Activated CD8-positive, alpha-beta memory T cell treated with anti-CD3 and anti-CD28 coated beads for 1 hour (primary cell): ENCODE results near the gene TNXB.
A peak's percentile ranks its signal among the peaks of the same experiment; 100 is the strongest.
"Not testable (repeated sequence)": the region's sequence is repeated elsewhere in the genome, so short reads cannot be mapped to it uniquely, and the experiment has no call there.

ENCODE experiments used
- DNase-seq, 2 donors: peaks; one replicate each; pipeline ENCODE4 v3.0.0-alpha.2; 2020; ENCODE audit warnings: low read depth in 1 of 2; ENCODE audit errors: extremely low read depth in 1 of 2

TNXB gene

GRCh38 chr6:32068867-32069266 is 40.3 kb downstream of the TNXB start:
- DNase-seq: no peak

- not testable (repeated sequence) for DNase-seq
Measured at GRCh38 chr6:32068315-32068714, 40.8 kb downstream of the TNXB start.

- not testable (repeated sequence) for DNase-seq
Measured at GRCh38 chr6:32067521-32067920, 41.6 kb downstream of the TNXB start.

- DNase-seq: no peak
Measured at GRCh38 chr6:32064706-32065105, 44.4 kb downstream of the TNXB start.

GRCh38 chr6:32060966-32061655 is 48.0 kb downstream of the TNXB start:
- DNase-seq: no peak

- no peak for DNase-seq
Measured at GRCh38 chr6:32058511-32058963, 50.6 kb downstream of the TNXB start.

- DNase-seq: no peak
Measured at GRCh38 chr6:32057966-32058365, 51.2 kb downstream of the TNXB start.

- no peak for DNase-seq
Measured at GRCh38 chr6:32056254-32056653, 52.9 kb downstream of the TNXB start.

GRCh38 chr6:32055756-32056155 is 53.4 kb downstream of the TNXB start:
- not testable (repeated sequence) for DNase-seq

GRCh38 chr6:32053314-32053713 is 55.8 kb downstream of the TNXB start:
- not testable (repeated sequence) for DNase-seq

- not testable (repeated sequence) for DNase-seq
Measured at GRCh38 chr6:32052626-32053025, 56.5 kb downstream of the TNXB start.

GRCh38 chr6:32050562-32050961 is 58.6 kb downstream of the TNXB start:
- no peak for DNase-seq

GRCh38 chr6:32049736-32050135 is 59.4 kb downstream of the TNXB start:
- DNase-seq: not testable (repeated sequence)

GRCh38 chr6:32049149-32049548 is 60.0 kb downstream of the TNXB start:
- not testable (repeated sequence) for DNase-seq

GRCh38 chr6:32047855-32048766 is 61.0 kb downstream of the TNXB start:
- peak; percentile 24 to 57 for DNase-seq

- no peak for DNase-seq
Measured at GRCh38 chr6:32047539-32047854, 61.6 kb downstream of the TNXB start.

- no peak for DNase-seq
Measured at GRCh38 chr6:32047084-32047478, 62.1 kb downstream of the TNXB start.

- no peak for DNase-seq
Measured at GRCh38 chr6:32046450-32047083, 62.6 kb downstream of the TNXB start.

GRCh38 chr6:32045811-32046449 is 63.2 kb downstream of the TNXB start:
- DNase-seq: no peak

- DNase-seq: not testable (repeated sequence)
Measured at GRCh38 chr6:32044916-32045315, 64.2 kb downstream of the TNXB start.
